OCI-LY3 (cell line): Measurements from ENCODE around the gene GRID2.

Source experiments
- H2AFZ ChIP-seq: fragments of 200-600, 300-600 bp; shearing (Covaris generic); 2 replicates; pipeline ENCODE4 v1.6.0; 2014; ENCODE audit warnings: antibody characterized with exemption, low read depth, low read length
- H3K27ac ChIP-seq: fragments of 200-600, 300-600 bp; sonication (generic); 2 replicates; pipeline ENCODE4 v1.5.1; 2014; ENCODE audit warnings: mild to moderate bottlenecking, low read length, moderate library complexity, mixed read lengths
- H3K27me3 ChIP-seq: fragments of 200-600, 300-600 bp; sonication (generic); 2 replicates; pipeline ENCODE4 v1.6.1; 2014; ENCODE audit warnings: low read depth, low read length, mixed read lengths
- H3K36me3 ChIP-seq: fragments of 200-600, 300-600 bp; sonication (generic); replicated peaks from 2 replicates; pipeline ENCODE3; 2014; ENCODE audit warnings: low read depth, low read length, mixed read lengths
- H3K4me1 ChIP-seq: fragments of 300-600, 200-600 bp; sonication (generic); 2 replicates; pipeline ENCODE4 v1.6.1; 2014; ENCODE audit warnings: low read length, mixed read lengths
- H3K4me2 ChIP-seq: fragments of 200-600, 300-600 bp; sonication (generic); 2 replicates; pipeline ENCODE4 v1.6.1; 2014; ENCODE audit warnings: low read length, mixed read lengths
- H3K4me3 ChIP-seq: fragments of 300-600, 200-600 bp; sonication (generic); 2 replicates; pipeline ENCODE4 v1.5.1; 2014; ENCODE audit warnings: antibody characterized with exemption, mild to moderate bottlenecking, low read length, moderate library complexity
- H3K79me2 ChIP-seq: fragments of 300-600, 200-600 bp; shearing (Covaris generic); 2 replicates; pipeline ENCODE4 v1.6.1; 2014; ENCODE audit warnings: mild to moderate bottlenecking, low read length, mixed read lengths
- H3K9ac ChIP-seq: fragments of 300-600, 200-600 bp; shearing (Covaris generic); 2 replicates; pipeline ENCODE4 v1.6.0; 2014; ENCODE audit warnings: mild to moderate bottlenecking, low read length, moderate library complexity
- H3K9me3 ChIP-seq: fragments of 200-600, 300-600 bp; shearing (Covaris generic); 2 replicates; pipeline ENCODE4 v1.6.1; 2014; ENCODE audit warnings: low read length, mixed read lengths; ENCODE audit not compliant: insufficient read depth
- H4K20me1 ChIP-seq: fragments of 200-600, 300-600 bp; sonication (generic); 2 replicates; pipeline ENCODE4 v1.6.1; 2016; ENCODE audit warnings: low read length, mixed read lengths; ENCODE audit not compliant: insufficient read depth
- EZH2phosphoT487 ChIP-seq: fragments of 200-600 bp; shearing (Covaris generic); IDR thresholded peaks from 2 replicates; pipeline ENCODE4 v1.6.1; 2018; ENCODE audit warnings: antibody characterized with exemption, mixed run types, low read depth
- TF ChIP-seq, protein P1 (sequence below): fragments of 200-600, 300-600 bp; sonication (generic); IDR thresholded peaks from 2 replicates; pipeline ENCODE4 v1.5.1; 2014; ENCODE audit warnings: antibody characterized with exemption, low read length, low read depth

GRID2 gene

DNA sequence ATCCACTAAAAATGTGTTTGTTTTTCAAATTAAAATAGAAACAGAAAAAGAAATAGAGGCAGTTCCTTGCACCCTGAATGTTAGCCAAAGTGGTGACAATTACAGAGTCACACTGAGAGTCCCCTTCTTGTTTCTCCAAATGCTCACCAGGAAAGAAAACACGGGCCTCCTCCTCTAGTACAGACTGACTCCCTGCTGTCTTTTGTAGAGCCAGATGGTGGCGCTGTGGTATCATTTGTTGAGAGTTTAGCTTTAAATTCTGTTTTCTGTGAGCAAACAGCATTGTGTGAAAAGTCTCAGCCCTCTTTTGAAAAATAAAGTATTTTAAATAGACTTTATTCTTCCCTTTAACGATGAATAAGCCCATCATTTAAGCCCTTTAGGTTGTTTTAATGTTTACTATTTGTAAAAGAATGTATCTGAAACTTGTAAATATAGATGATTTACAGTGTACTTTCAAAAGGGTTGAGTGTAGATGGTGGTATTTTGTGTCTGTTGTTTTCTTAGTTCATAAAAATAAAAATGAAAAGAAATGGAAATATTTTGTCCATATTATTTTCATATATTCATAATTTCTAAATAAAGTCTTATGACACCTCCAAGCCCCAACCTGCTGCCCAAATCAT lies 1487.9 kb downstream of the GRID2 start:
- TF ChIP-seq, protein P1, sequence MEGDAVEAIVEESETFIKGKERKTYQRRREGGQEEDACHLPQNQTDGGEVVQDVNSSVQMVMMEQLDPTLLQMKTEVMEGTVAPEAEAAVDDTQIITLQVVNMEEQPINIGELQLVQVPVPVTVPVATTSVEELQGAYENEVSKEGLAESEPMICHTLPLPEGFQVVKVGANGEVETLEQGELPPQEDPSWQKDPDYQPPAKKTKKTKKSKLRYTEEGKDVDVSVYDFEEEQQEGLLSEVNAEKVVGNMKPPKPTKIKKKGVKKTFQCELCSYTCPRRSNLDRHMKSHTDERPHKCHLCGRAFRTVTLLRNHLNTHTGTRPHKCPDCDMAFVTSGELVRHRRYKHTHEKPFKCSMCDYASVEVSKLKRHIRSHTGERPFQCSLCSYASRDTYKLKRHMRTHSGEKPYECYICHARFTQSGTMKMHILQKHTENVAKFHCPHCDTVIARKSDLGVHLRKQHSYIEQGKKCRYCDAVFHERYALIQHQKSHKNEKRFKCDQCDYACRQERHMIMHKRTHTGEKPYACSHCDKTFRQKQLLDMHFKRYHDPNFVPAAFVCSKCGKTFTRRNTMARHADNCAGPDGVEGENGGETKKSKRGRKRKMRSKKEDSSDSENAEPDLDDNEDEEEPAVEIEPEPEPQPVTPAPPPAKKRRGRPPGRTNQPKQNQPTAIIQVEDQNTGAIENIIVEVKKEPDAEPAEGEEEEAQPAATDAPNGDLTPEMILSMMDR, result peak; percentile 93
- no peak for TF ChIP-seq EZH2phosphoT487
- Histone ChIP-seq H4K20me1 (no peaks in the 10 kb centered on the region), H3K27ac (no peak overlapping the region), H3K9ac (no peak overlapping the region), H3K36me3 (no peaks in the 10 kb centered on the region), H3K4me2 (no peak overlapping the region), H3K9me3 (no peaks in the 10 kb centered on the region), H3K4me3 (no peak overlapping the region), H3K79me2 (no peaks in the 10 kb centered on the region), H3K4me1 (no peaks in the 10 kb centered on the region), H2AFZ (no peak overlapping the region), H3K27me3 (no peaks in the 10 kb centered on the region)

DNA sequence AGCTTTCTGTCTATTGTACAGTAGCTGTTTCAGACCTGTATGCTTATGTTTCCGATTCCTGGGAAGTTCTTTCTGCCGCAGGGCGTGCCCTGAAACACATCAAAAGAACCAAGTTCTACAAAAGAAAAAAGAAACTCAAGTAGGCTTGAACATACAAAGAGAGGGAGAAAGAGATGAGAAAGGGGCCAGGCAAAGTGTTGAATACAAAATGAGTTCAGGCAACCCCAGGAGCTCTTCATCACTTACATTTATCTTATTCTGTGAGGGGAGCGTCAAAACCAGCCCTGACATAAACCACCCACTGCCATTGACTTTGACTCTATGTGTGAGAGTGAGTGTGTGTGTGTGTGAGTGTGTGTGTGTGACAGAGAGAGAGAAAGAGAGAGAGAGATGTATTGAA lies 1498.3 kb downstream of the GRID2 start:
- Histone ChIP-seq H3K4me2 (no peak overlapping the region), H3K4me3 (no peak overlapping the region), H2AFZ (no peak overlapping the region)

DNA sequence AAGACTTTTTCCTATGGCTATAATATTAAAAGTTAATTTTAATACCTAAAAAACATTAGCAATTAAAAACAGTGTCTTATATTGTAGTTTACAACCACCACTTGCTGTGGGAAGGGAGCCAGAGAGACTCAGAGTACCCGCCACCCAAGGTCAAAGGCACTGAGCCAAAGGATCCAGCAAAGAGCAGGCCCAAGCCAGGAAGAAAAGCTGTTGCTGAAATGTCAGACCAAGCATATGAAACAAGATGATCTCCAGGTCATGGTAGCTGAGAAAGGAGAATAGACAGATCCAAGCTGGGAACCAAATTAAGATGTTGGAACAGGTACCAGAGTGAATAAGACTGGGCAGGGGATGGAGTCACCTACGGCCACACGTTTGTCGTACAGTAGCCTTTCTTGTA lies 1506.0 kb downstream of the GRID2 start:
- Histone ChIP-seq H3K27ac (no peak overlapping the region), H4K20me1 (no peaks in the 10 kb centered on the region), H3K9ac (no peak overlapping the region), H3K4me1 (peaks cover 5% of the 10 kb centered on the region; the same call in 1 of the 2 replicates), H3K9me3 (no peaks in the 10 kb centered on the region), H2AFZ (no peak overlapping the region), H3K4me2 (no peak overlapping the region), H3K4me3 (no peak overlapping the region), H3K36me3 (no peaks in the 10 kb centered on the region), H3K27me3 (no peaks in the 10 kb centered on the region), H3K79me2 (no peaks in the 10 kb centered on the region)
- TF ChIP-seq, protein P1, result no peak

More for the DNA sequence above, 1498.3 kb downstream of the GRID2 start:
- H3K79me2 ChIP-seq, result no peaks in the 10 kb centered on the region
- no peak overlapping the region for H3K27ac ChIP-seq
- no peaks in the 10 kb centered on the region for H4K20me1 ChIP-seq
- no peaks in the 10 kb centered on the region for H3K27me3 ChIP-seq
- no peak overlapping the region for H3K9ac ChIP-seq
- TF ChIP-seq, protein P1, result no peak
- no peak for TF ChIP-seq EZH2phosphoT487
- H3K9me3 ChIP-seq, result no peaks in the 10 kb centered on the region
- H3K4me1 ChIP-seq, result no peaks in the 10 kb centered on the region
- H3K36me3 ChIP-seq, result no peaks in the 10 kb centered on the region

DNA sequence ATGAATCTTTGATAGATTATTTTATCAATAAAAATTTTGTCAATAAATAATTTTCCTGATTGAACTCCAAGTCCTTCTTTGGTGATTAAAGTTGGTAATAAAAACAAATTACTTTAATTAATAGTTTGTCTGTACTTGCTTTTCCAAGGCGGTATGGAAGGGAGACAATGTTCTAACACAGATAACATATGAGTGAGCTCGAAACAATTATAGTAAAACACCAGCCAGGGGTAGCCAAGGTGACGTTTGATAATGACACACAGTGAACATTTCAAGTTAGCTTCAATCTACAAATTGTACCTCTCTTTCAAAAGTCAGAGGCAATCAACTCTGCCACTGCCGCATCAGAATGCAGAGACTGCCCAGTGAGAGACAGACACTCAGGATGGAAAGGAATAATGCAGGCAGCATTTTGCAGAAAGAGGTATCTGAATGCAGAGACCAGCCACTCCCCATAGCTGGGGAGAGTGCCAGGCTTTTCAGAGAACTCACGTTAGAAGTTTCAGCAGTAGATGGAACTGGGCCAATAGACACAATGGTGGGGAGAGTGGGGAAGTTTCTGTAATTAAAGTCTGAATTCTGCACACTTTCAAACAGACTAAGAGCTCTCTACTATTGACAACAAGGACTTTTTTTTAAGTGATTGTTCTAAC lies 1506.7 kb downstream of the GRID2 start:
- Histone ChIP-seq H3K79me2 (no peaks in the 10 kb centered on the region), H2AFZ (no peak overlapping the region), H3K27ac (no peak overlapping the region), H3K4me3 (no peak overlapping the region), H3K27me3 (no peaks in the 10 kb centered on the region), H3K9me3 (no peaks in the 10 kb centered on the region), H3K9ac (no peak overlapping the region), H3K36me3 (no peaks in the 10 kb centered on the region), H3K4me2 (no peak overlapping the region), H3K4me1 (peaks cover 8% of the 10 kb centered on the region; the same call in 1 of the 2 replicates), H4K20me1 (no peaks in the 10 kb centered on the region)
- TF ChIP-seq, protein P1, result no peak
- TF ChIP-seq EZH2phosphoT487, result no peak
